ENCODE data around the gene SLC39A10.

SLC39A10 gene

GRCh38 chr2:195733831-195734230 is 76.8 kb downstream of the SLC39A10 start:
- DNase-seq, result no peak

GRCh38 chr2:195734395-195734794 is 77.4 kb downstream of the SLC39A10 start:
- DNase-seq, result no peak

- DNase-seq, result no peak
Observed at GRCh38 chr2:195734931-195735330, 77.9 kb downstream of the SLC39A10 start.

GRCh38 chr2:195735347-195735746 is 78.3 kb downstream of the SLC39A10 start:
- no peak for DNase-seq

- DNase-seq, result no peak
Observed at GRCh38 chr2:195737511-195738325, 80.7 kb downstream of the SLC39A10 start.

- no peak for DNase-seq
Observed at GRCh38 chr2:195741191-195741590, 84.2 kb downstream of the SLC39A10 start.

GRCh38 chr2:195756218-195756942 is 99.4 kb downstream of the SLC39A10 start:
- no peak for DNase-seq

- no peak for DNase-seq
Observed at GRCh38 chr2:195758846-195759245, 101.8 kb downstream of the SLC39A10 start.

GRCh38 chr2:195759877-195760276 is 102.9 kb downstream of the SLC39A10 start:
- DNase-seq, result no peak

- DNase-seq, result no peak
Observed at GRCh38 chr2:195763866-195764265, 106.8 kb downstream of the SLC39A10 start.

- DNase-seq, result no peak
Observed at GRCh38 chr2:195766691-195767090, 109.7 kb downstream of the SLC39A10 start.

GRCh38 chr2:195768431-195768830 is 111.4 kb downstream of the SLC39A10 start:
- no peak for DNase-seq

- DNase-seq, result no peak
Observed at GRCh38 chr2:195769975-195770374, 112.9 kb downstream of the SLC39A10 start.

GRCh38 chr2:195779491-195779890 is 122.5 kb downstream of the SLC39A10 start:
- DNase-seq, result no peak

- no peak for DNase-seq
Observed at GRCh38 chr2:195782156-195782555, 125.1 kb downstream of the SLC39A10 start.
